Ascending aorta (tissue), 2 donors: Measurements from ENCODE around the gene CALN1. TPM values are rescaled to one million over a fixed set of nuclear protein-coding genes. Genes with fewer than 3 reads are reported as not detected.
"Not testable (repeated sequence)": the region's sequence is repeated elsewhere in the genome, so short reads cannot be mapped to it uniquely, and the experiment has no call there.

Experiments used
- DNase-seq, 2 donors: peaks; one replicate each; pipeline ENCODE4 v3.0.0-alpha.2; 2019; ENCODE audit warnings: low spot score in 2 of 2
- H3K27ac ChIP-seq, 2 donors: fragments of 200-600 bp; sonication (generic); one replicate each; pipeline ENCODE4 v1.5.1; 2016 to 2017; ENCODE audit warnings: mild to moderate bottlenecking in 1 of 2
- H3K27me3 ChIP-seq: fragments of 200-600 bp; sonication (generic); one replicate; pipeline ENCODE4 v1.5.1; 2017
- H3K36me3 ChIP-seq, 2 donors: fragments of 200-600 bp; sonication (generic); one replicate each; pipeline ENCODE4 v1.5.1; 2016
- H3K4me1 ChIP-seq, 2 donors: fragments of 200-600 bp; sonication (generic); one replicate each; pipeline ENCODE4 v1.5.1; 2016 to 2017; ENCODE audit warnings: mild to moderate bottlenecking in 1 of 2
- H3K4me3 ChIP-seq, 2 donors: fragments of 200-600 bp; sonication (generic); one replicate each; pipeline ENCODE4 v1.5.1; 2016 to 2017; ENCODE audit warnings: mild to moderate bottlenecking in 1 of 2
- H3K9me3 ChIP-seq, 2 donors: fragments of 200-600 bp; sonication (generic); one replicate each; pipeline ENCODE4 v1.5.1; 2016
- intact Hi-C: fragments of 100-400 bp; cut with DNase I; formaldehyde crosslinking; loops from one replicate; pipeline ENCODE4 v1.15.1; 2023
- total RNA-seq: library from RNA; depleted of rRNA; stranded (reverse); fragments of >200 nt; gene quantifications from one replicate; pipeline ENCODE4 v1.1.0, GENCODE V29; 2016
- TF ChIP-seq, protein P1 (sequence below), 3 experiments: fragments of 200-600 bp in 2 of 3; fragments of 450-650 bp in 1 of 3; sonication (generic) in 2 of 3; IDR thresholded peaks; one replicate each; pipeline ENCODE4 v1.5.1; 2016 to 2019; ENCODE audit warnings: antibody characterized with exemption in 3 of 3, mild to moderate bottlenecking in 1 of 3, moderate library complexity in 1 of 3

Gene CALN1
- total RNA-seq, 1 donor from 2014 or later, result 1.2 TPM

DNA sequence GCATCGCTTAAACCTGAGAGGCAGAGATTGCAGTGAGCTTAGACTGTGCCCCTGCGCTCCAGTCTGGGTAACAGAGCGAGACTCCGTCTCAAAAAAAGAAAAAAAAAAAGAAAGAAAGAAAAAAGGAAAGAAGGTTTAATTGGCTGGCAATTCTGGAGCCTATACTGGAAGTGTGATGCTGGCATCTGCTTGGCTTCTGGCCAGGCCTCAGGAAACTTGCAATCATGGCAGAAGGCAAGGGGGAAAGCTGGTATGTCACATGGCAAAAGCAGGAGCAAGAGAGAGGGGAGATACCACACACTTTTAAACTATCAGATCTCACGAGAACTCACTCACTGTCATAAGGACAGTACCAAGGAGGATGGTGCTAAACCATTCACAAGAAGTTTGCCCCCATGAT is 190.0 kb downstream of the CALN1 start:
- Histone ChIP-seq H3K4me3 (no peak overlapping the region), H3K36me3 (no peaks in the 10 kb centered on the region), H3K9me3 (no peaks in the 10 kb centered on the region), H3K4me1 (no peaks in the 10 kb centered on the region), H3K27me3 (no peaks in the 10 kb centered on the region), H3K27ac (no peak overlapping the region)
- DNase-seq, result no peak
- intact Hi-C loops, result no loop called here
- TF ChIP-seq, protein P1, sequence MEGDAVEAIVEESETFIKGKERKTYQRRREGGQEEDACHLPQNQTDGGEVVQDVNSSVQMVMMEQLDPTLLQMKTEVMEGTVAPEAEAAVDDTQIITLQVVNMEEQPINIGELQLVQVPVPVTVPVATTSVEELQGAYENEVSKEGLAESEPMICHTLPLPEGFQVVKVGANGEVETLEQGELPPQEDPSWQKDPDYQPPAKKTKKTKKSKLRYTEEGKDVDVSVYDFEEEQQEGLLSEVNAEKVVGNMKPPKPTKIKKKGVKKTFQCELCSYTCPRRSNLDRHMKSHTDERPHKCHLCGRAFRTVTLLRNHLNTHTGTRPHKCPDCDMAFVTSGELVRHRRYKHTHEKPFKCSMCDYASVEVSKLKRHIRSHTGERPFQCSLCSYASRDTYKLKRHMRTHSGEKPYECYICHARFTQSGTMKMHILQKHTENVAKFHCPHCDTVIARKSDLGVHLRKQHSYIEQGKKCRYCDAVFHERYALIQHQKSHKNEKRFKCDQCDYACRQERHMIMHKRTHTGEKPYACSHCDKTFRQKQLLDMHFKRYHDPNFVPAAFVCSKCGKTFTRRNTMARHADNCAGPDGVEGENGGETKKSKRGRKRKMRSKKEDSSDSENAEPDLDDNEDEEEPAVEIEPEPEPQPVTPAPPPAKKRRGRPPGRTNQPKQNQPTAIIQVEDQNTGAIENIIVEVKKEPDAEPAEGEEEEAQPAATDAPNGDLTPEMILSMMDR (IDR thresholded peaks at IDR 0.05), result no peak

- Histone ChIP-seq H3K4me1 (no peaks in the 10 kb centered on the region), H3K4me3 (no peak overlapping the region), H3K36me3 (no peaks in the 10 kb centered on the region), H3K27me3 (no peaks in the 10 kb centered on the region), H3K27ac (no peak overlapping the region), H3K9me3 (no peaks in the 10 kb centered on the region)
- no peak for DNase-seq
- intact Hi-C loops, result no loop called here
- TF ChIP-seq, protein P1 (IDR thresholded peaks at IDR 0.05), result no peak
Observed at GRCh38 chr7:72219500-72219899, 192.6 kb downstream of the CALN1 start.

GRCh38 chr7:72217151-72217550 is 195.0 kb downstream of the CALN1 start:
- no peak for DNase-seq
- H3K27me3 ChIP-seq, result no peaks in the 10 kb centered on the region
- TF ChIP-seq, protein P1 (IDR thresholded peaks at IDR 0.05), result no peak

GRCh38 chr7:72213769-72214168 is 198.4 kb downstream of the CALN1 start:
- intact Hi-C loops, result no loop called here
- TF ChIP-seq, protein P1 (IDR thresholded peaks at IDR 0.05), result no peak
- no peak for DNase-seq
- Histone ChIP-seq H3K27me3 (no peaks in the 10 kb centered on the region), H3K9me3 (no peaks in the 10 kb centered on the region), H3K4me3 (no peak overlapping the region), H3K4me1 (no peaks in the 10 kb centered on the region), H3K36me3 (no peaks in the 10 kb centered on the region), H3K27ac (no peak overlapping the region)

More at GRCh38 chr7:72217151-72217550, 195.0 kb downstream of the CALN1 start:
- intact Hi-C loops, result no loop called here
- no peak overlapping the region for H3K4me3 ChIP-seq
- no peak overlapping the region for H3K27ac ChIP-seq
- no peaks in the 10 kb centered on the region for H3K9me3 ChIP-seq
- H3K4me1 ChIP-seq, result no peaks in the 10 kb centered on the region
- H3K36me3 ChIP-seq, result no peaks in the 10 kb centered on the region

DNA sequence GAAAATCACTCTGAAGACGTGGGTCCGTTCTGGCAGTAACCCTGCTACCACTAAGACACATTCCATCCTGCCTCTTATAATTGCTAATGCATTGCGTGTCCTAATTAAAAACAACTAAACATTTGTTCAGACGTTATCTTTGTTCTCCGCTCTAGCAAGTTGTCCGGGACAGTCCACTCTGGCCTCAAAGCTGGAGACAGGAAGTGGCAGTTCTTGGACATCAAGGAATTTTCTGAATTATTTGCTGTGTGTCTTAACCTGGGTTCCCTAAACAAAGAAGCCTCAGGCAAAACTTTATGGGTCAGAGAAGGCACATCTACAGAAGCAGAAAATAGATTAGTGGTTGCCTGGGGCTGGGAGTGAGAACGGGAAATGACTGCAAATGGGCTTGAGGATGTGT is 199.1 kb downstream of the CALN1 start:
- TF ChIP-seq, protein P1 (IDR thresholded peaks at IDR 0.05), result no peak
- intact Hi-C loops, result no loop called here
- H3K9me3 ChIP-seq, result no peaks in the 10 kb centered on the region
- no peaks in the 10 kb centered on the region for H3K4me1 ChIP-seq
- H3K27me3 ChIP-seq, result no peaks in the 10 kb centered on the region
- no peak for DNase-seq
- H3K36me3 ChIP-seq, result no peaks in the 10 kb centered on the region
- H3K27ac ChIP-seq, result no peak overlapping the region
- no peak overlapping the region for H3K4me3 ChIP-seq

DNA sequence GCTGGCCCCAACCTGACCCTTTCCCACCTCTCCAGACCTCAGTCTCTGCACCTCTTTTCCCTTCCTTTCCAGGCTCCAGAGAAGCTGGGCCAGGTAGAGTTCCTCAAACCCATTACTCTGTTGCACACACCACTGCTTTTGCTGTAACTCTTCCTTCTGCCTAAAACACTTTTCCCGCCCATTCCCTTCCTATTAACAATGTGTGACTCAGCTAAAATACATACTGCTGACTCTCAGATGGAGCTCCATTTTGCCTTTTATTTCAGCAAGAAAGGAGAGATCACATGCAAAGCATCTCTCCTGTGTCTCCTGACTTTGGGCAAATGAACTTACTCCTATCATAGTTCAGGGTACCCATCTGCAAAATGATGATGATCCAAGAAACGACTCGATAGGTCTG is 201.0 kb downstream of the CALN1 start:
- Histone ChIP-seq H3K36me3 (no peaks in the 10 kb centered on the region), H3K27me3 (no peaks in the 10 kb centered on the region), H3K27ac (no peak overlapping the region), H3K4me1 (no peaks in the 10 kb centered on the region), H3K4me3 (no peak overlapping the region), H3K9me3 (no peaks in the 10 kb centered on the region)
- TF ChIP-seq, protein P1 (IDR thresholded peaks at IDR 0.05), result no peak
- no peak for DNase-seq
- intact Hi-C loops, result no loop called here

DNA sequence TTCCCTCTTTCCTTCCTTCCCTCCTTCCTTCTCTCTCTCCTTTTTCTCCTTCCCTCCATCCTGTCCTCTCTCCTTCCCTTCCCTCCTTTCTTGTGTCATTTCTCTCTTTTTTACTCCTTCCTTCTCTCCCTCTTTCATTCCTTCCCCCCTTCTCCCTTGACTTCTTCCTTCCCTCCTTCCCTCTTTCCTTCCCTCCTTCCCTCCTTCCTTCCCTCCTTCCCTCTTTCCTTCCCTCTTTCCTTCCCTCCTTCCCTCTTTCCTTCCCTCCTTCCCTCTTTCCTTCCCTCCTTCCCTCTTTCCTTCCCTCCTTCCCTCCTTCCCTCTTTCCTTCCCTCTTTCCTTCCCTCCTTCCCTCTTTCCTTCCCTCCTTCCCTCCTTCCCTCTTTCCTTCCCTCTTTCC is 203.1 kb downstream of the CALN1 start:
- H3K9me3 ChIP-seq, H3K36me3 ChIP-seq, intact Hi-C loops, H3K27me3 ChIP-seq, DNase-seq, H3K4me3 ChIP-seq, H3K27ac ChIP-seq, H3K4me1 ChIP-seq: not testable (repeated sequence)
